GM23338 (cell line): ENCODE results near the gene TRABD.

ENCODE experiments used
- CREB1 ChIP-seq: fragments of 250-450 bp; sonication (Bioruptor Pico); IDR thresholded peaks from 2 replicates; pipeline ENCODE4 v1.5.0; 2020; ENCODE audit warnings: low read depth, mild to moderate bottlenecking, moderate library complexity
- EZH2 ChIP-seq: fragments of 200-600 bp; sonication (generic); IDR thresholded peaks from one replicate; pipeline ENCODE4 v1.8.0; 2017; ENCODE audit warnings: antibody characterized with exemption, mild to moderate bottlenecking, low read depth; ENCODE audit not compliant: unreplicated experiment
- EZH2phosphoT487 ChIP-seq: fragments of 200-600 bp; sonication (generic); IDR thresholded peaks from one replicate; pipeline ENCODE4 v1.8.1; 2018; ENCODE audit warnings: antibody characterized with exemption; ENCODE audit not compliant: unreplicated experiment
- JUNB ChIP-seq: IDR thresholded peaks from one replicate; pipeline ENCODE4 v1.6.1; 2016; ENCODE audit warnings: antibody characterized with exemption; ENCODE audit not compliant: unreplicated experiment
- NANOG ChIP-seq: IDR thresholded peaks from 2 replicates; pipeline ENCODE4 v1.6.1; 2016; ENCODE audit warnings: antibody characterized with exemption, borderline replicate concordance
- POLR2AphosphoS5 ChIP-seq: IDR thresholded peaks from 2 replicates; pipeline ENCODE4 v1.6.1; 2016; ENCODE audit warnings: antibody characterized with exemption, low read depth
- REST ChIP-seq: IDR thresholded peaks from one replicate; pipeline ENCODE4 v1.6.1; 2018; ENCODE audit warnings: antibody characterized with exemption; ENCODE audit not compliant: unreplicated experiment
- STAT1 ChIP-seq: IDR thresholded peaks from one replicate; pipeline ENCODE4 v1.6.1; 2016; ENCODE audit warnings: antibody characterized with exemption; ENCODE audit not compliant: unreplicated experiment
- ZNF114 ChIP-seq: fragments of 250-450 bp; sonication (Bioruptor Pico); IDR thresholded peaks from 2 replicates; pipeline ENCODE4 v1.5.0; 2020; ENCODE audit warnings: mild to moderate bottlenecking, moderate library complexity
- TF ChIP-seq, protein P1 (sequence below), 2 experiments: fragments of 200-600 bp in 1 of 2; sonication (generic) in 1 of 2; conservative IDR thresholded peaks; 2 replicates each; pipeline versions ENCODE4 v1.5.1 to v1.6.1; 2016 to 2017; ENCODE audit warnings: antibody characterized with exemption in 2 of 2, low read depth in 2 of 2, mild to moderate bottlenecking in 2 of 2, moderate library complexity in 1 of 2
- TF ChIP-seq, protein P2 (sequence below): fragments of 250-450 bp; sonication (Bioruptor Pico); IDR thresholded peaks from 2 replicates; pipeline ENCODE4 v1.5.0; 2020; ENCODE audit warnings: mild to moderate bottlenecking, moderate library complexity
- TF ChIP-seq, protein P3 (sequence below): IDR thresholded peaks from 2 replicates; pipeline ENCODE4 v1.6.1; 2016; ENCODE audit warnings: antibody characterized with exemption

GRCh38 chr22:50199829-50200460, 14.2 kb downstream of the TRABD start:
- no peak for TF ChIP-seq EZH2
- TF ChIP-seq, protein P1, sequence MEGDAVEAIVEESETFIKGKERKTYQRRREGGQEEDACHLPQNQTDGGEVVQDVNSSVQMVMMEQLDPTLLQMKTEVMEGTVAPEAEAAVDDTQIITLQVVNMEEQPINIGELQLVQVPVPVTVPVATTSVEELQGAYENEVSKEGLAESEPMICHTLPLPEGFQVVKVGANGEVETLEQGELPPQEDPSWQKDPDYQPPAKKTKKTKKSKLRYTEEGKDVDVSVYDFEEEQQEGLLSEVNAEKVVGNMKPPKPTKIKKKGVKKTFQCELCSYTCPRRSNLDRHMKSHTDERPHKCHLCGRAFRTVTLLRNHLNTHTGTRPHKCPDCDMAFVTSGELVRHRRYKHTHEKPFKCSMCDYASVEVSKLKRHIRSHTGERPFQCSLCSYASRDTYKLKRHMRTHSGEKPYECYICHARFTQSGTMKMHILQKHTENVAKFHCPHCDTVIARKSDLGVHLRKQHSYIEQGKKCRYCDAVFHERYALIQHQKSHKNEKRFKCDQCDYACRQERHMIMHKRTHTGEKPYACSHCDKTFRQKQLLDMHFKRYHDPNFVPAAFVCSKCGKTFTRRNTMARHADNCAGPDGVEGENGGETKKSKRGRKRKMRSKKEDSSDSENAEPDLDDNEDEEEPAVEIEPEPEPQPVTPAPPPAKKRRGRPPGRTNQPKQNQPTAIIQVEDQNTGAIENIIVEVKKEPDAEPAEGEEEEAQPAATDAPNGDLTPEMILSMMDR (conservative IDR thresholded peaks at IDR 0.05; ENCODE audit: low read depth in 2 of 2): no peak
- TF ChIP-seq STAT1: no peak
- no peak for TF ChIP-seq JUNB
- no peak for TF ChIP-seq REST
- peak; percentile 51 for TF ChIP-seq POLR2AphosphoS5
- no peak for TF ChIP-seq CREB1 (CRISPR knock-in tag)
- no peak for TF ChIP-seq EZH2phosphoT487
- TF ChIP-seq NANOG: no peak
- no peak for TF ChIP-seq ZNF114 (CRISPR knock-in tag)
- TF ChIP-seq, protein P2, sequence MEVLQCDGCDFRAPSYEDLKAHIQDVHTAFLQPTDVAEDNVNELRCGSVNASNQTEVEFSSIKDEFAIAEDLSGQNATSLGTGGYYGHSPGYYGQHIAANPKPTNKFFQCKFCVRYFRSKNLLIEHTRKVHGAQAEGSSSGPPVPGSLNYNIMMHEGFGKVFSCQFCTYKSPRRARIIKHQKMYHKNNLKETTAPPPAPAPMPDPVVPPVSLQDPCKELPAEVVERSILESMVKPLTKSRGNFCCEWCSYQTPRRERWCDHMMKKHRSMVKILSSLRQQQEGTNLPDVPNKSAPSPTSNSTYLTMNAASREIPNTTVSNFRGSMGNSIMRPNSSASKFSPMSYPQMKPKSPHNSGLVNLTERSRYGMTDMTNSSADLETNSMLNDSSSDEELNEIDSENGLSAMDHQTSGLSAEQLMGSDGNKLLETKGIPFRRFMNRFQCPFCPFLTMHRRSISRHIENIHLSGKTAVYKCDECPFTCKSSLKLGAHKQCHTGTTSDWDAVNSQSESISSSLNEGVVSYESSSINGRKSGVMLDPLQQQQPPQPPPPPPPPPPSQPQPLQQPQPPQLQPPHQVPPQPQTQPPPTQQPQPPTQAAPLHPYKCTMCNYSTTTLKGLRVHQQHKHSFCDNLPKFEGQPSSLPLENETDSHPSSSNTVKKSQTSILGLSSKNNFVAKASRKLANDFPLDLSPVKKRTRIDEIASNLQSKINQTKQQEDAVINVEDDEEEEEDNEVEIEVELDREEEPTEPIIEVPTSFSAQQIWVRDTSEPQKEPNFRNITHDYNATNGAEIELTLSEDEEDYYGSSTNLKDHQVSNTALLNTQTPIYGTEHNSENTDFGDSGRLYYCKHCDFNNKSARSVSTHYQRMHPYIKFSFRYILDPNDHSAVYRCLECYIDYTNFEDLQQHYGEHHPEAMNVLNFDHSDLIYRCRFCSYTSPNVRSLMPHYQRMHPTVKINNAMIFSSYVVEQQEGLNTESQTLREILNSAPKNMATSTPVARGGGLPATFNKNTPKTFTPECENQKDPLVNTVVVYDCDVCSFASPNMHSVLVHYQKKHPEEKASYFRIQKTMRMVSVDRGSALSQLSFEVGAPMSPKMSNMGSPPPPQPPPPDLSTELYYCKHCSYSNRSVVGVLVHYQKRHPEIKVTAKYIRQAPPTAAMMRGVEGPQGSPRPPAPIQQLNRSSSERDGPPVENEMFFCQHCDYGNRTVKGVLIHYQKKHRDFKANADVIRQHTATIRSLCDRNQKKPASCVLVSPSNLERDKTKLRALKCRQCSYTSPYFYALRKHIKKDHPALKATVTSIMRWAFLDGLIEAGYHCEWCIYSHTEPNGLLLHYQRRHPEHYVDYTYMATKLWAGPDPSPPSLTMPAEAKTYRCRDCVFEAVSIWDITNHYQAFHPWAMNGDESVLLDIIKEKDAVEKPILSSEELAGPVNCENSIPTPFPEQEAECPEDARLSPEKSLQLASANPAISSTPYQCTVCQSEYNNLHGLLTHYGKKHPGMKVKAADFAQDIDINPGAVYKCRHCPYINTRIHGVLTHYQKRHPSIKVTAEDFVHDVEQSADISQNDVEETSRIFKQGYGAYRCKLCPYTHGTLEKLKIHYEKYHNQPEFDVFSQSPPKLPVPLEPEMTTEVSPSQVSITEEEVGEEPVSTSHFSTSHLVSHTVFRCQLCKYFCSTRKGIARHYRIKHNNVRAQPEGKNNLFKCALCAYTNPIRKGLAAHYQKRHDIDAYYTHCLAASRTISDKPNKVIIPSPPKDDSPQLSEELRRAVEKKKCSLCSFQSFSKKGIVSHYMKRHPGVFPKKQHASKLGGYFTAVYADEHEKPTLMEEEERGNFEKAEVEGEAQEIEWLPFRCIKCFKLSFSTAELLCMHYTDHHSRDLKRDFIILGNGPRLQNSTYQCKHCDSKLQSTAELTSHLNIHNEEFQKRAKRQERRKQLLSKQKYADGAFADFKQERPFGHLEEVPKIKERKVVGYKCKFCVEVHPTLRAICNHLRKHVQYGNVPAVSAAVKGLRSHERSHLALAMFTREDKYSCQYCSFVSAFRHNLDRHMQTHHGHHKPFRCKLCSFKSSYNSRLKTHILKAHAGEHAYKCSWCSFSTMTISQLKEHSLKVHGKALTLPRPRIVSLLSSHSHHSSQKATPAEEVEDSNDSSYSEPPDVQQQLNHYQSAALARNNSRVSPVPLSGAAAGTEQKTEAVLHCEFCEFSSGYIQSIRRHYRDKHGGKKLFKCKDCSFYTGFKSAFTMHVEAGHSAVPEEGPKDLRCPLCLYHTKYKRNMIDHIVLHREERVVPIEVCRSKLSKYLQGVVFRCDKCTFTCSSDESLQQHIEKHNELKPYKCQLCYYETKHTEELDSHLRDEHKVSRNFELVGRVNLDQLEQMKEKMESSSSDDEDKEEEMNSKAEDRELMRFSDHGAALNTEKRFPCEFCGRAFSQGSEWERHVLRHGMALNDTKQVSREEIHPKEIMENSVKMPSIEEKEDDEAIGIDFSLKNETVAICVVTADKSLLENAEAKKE (CRISPR knock-in tag): no peak
- TF ChIP-seq, protein P3, sequence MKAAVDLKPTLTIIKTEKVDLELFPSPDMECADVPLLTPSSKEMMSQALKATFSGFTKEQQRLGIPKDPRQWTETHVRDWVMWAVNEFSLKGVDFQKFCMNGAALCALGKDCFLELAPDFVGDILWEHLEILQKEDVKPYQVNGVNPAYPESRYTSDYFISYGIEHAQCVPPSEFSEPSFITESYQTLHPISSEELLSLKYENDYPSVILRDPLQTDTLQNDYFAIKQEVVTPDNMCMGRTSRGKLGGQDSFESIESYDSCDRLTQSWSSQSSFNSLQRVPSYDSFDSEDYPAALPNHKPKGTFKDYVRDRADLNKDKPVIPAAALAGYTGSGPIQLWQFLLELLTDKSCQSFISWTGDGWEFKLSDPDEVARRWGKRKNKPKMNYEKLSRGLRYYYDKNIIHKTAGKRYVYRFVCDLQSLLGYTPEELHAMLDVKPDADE: no peak
